Tibial nerve (tissue), 4 donors: Measurements from ENCODE around the gene HES3. TPM values are rescaled to one million over a fixed set of nuclear protein-coding genes. Genes with fewer than 3 reads are reported as not detected.

ENCODE experiments used
- DNase-seq, 2 donors: peaks; one replicate each; pipeline ENCODE4 v3.0.0-alpha.2; 2019; ENCODE audit warnings: low spot score in 2 of 2
- H3K27ac ChIP-seq, 4 donors: fragments of 200-600 bp; sonication (generic) in 3 of 4; one replicate each; pipeline ENCODE4 v1.5.1; 2017 to 2019; ENCODE audit warnings: mild to moderate bottlenecking in 1 of 4
- H3K27me3 ChIP-seq, 2 donors: fragments of 200-600 bp; sonication (generic) in 1 of 2; one replicate each; pipeline versions ENCODE4 v1.5.1 to v1.6.0; 2017 to 2019
- H3K36me3 ChIP-seq, 3 donors: fragments of 200-600 bp; sonication (generic); one replicate each; pipeline ENCODE4 v1.5.1; 2018 to 2019
- H3K4me1 ChIP-seq, 4 donors: fragments of 200-600 bp; sonication (generic) in 3 of 4; one replicate each; pipeline ENCODE4 v1.5.1; 2017 to 2019
- H3K4me3 ChIP-seq, 4 donors: fragments of 200-600 bp; sonication (generic) in 3 of 4; one replicate each; pipeline ENCODE4 v1.5.1; 2017 to 2019; ENCODE audit warnings: mild to moderate bottlenecking in 1 of 4, moderate library complexity in 1 of 4
- H3K9me3 ChIP-seq, 4 donors: fragments of 200-600 bp; sonication (generic) in 3 of 4; one replicate each; pipeline ENCODE4 v1.5.1; 2017 to 2019
- CTCF ChIP-seq, 5 experiments: fragments of 200-600 bp in 3 of 5; fragments of 450-650 bp in 2 of 5; sonication (generic) in 3 of 5; IDR thresholded peaks; one replicate each; pipeline ENCODE4 v1.5.1; 2016 to 2019; ENCODE audit warnings: antibody characterized with exemption in 5 of 5, mild to moderate bottlenecking in 3 of 5, moderate library complexity in 2 of 5
- EP300 ChIP-seq, 2 donors: sonication (generic); formaldehyde crosslinking; IDR thresholded peaks; one replicate each; pipeline ENCODE4 v1.6.1; 2017; ENCODE audit warnings: antibody characterized with exemption in 2 of 2, mild to moderate bottlenecking in 1 of 2
- POLR2A ChIP-seq, 2 donors: fragments of 450-650 bp; IDR thresholded peaks; one replicate each; pipeline ENCODE4 v1.6.1; 2017; ENCODE audit warnings: antibody characterized with exemption in 2 of 2, mild to moderate bottlenecking in 2 of 2, moderate library complexity in 2 of 2
- WGBS, 2 donors: methylation state at CpG; one replicate each; pipeline ENCODE4 v1.1.5; 2018; 5-methylcytosine and 5-hydroxymethylcytosine counted together
- total RNA-seq, 4 donors: library from RNA; depleted of rRNA; stranded (reverse); fragments of >200 nt; gene quantifications; one replicate each; pipeline ENCODE4 v1.1.0, GENCODE V29; 2016

Gene HES3
- total RNA-seq, 4 donors from 2014 or later = not detected

GRCh38 chr1:6207075-6207885, 36.7 kb upstream of the HES3 start:
- no peak for DNase-seq
- Histone ChIP-seq H3K9me3 (no peaks in the 10 kb centered on the region), H3K4me3 (no peak overlapping the region), H3K4me1 (peaks cover 0 to 55% (median 31%) of the 10 kb centered on the region in 4 donors), H3K27me3 (peaks cover 0 to 31% of the 10 kb centered on the region in 2 donors), H3K36me3 (peaks cover 0 to 10% (median 0%) of the 10 kb centered on the region in 3 donors), H3K27ac (no peak overlapping the region)
- 64 to 78% methylated on average over 14 to 19 of the region's 19 CpGs for WGBS, 2 donors
- TF ChIP-seq EP300 (IDR thresholded peaks at IDR 0.05) (no peak), POLR2A (IDR thresholded peaks at IDR 0.05) (no peak), CTCF (IDR thresholded peaks at IDR 0.05) (no peak)

GRCh38 chr1:6207921-6208320, 36.1 kb upstream of the HES3 start:
- WGBS, 2 donors = 70 to 87% methylated on average over 9 to 10 of the region's 10 CpGs
- TF ChIP-seq EP300 (IDR thresholded peaks at IDR 0.05) = no peak
- TF ChIP-seq CTCF (IDR thresholded peaks at IDR 0.05) = no peak
- TF ChIP-seq POLR2A (IDR thresholded peaks at IDR 0.05) = no peak

DNA sequence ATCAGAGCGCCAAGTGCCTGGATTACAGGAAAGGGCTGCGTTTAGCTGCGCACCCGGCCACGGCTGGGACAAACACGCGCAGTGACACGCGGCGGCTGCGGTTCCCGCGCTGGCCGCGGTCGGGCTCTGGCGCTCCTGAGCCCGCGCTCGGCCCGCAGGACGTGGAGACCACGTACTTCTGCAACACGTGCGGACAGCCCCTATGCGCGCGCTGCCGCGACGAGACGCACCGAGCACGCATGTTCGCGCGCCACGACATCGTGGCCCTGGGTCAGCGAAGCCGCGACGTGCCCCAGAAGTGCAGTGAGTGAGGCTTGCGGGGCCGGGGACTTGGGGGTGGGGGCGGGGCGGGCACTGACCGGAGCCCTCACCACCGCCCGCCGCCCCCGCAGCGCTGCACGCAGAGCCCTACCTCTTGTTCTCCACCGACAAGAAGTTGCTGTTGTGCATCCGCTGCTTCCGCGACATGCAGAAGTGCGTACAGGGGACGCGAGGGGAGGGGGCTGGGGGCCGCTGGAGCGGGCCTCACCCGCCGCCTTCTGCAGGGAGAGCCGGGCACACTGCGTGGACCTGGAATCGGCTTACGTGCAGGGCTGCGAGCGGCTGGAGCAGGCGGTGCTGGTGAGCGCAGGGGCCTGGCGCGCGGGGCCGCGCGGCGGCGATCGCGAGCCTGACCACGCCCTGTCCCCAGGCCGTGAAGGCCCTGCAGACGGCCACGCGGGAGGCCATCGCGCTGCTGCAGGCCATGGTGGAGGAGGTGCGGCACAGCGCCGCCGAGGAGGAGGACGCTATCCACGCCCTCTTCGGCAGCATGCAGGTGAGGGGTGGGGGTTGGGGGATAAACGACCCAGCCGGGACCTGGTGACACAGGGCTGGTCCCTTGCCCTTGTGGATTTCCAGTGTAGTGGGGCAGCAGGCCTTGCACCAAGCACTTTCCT, 35.0 kb upstream of the HES3 start:
- Histone ChIP-seq H3K4me3 (peak overlapping the region; percentile 36 to 58 (median 50)), H3K36me3 (peaks cover 0 to 19% (median 0%) of the 10 kb centered on the region in 3 donors), H3K9me3 (no peaks in the 10 kb centered on the region), H3K4me1 (peaks cover 0 to 55% (median 31%) of the 10 kb centered on the region in 4 donors), H3K27me3 (peaks cover 0 to 31% of the 10 kb centered on the region in 2 donors), H3K27ac (no peak overlapping the region)
- 6 to 15% methylated on average over 30 to 56 of the region's 99 CpGs for WGBS, 2 donors
- no peak for DNase-seq
- TF ChIP-seq EP300 (IDR thresholded peaks at IDR 0.05) = no peak
- no peak for TF ChIP-seq POLR2A (IDR thresholded peaks at IDR 0.05)
- peak; percentile 36 to 64 (median 48) for TF ChIP-seq CTCF (IDR thresholded peaks at IDR 0.05)

More at GRCh38 chr1:6207921-6208320, 36.1 kb upstream of the HES3 start:
- peaks cover 0 to 55% (median 31%) of the 10 kb centered on the region in 4 donors for H3K4me1 ChIP-seq
- H3K4me3 ChIP-seq = no peak overlapping the region
- H3K9me3 ChIP-seq = no peaks in the 10 kb centered on the region
- peaks cover 0 to 17% (median 0%) of the 10 kb centered on the region in 3 donors for H3K36me3 ChIP-seq
- DNase-seq = no peak
- peaks cover 0 to 31% of the 10 kb centered on the region in 2 donors for H3K27me3 ChIP-seq
- no peak overlapping the region for H3K27ac ChIP-seq

DNA sequence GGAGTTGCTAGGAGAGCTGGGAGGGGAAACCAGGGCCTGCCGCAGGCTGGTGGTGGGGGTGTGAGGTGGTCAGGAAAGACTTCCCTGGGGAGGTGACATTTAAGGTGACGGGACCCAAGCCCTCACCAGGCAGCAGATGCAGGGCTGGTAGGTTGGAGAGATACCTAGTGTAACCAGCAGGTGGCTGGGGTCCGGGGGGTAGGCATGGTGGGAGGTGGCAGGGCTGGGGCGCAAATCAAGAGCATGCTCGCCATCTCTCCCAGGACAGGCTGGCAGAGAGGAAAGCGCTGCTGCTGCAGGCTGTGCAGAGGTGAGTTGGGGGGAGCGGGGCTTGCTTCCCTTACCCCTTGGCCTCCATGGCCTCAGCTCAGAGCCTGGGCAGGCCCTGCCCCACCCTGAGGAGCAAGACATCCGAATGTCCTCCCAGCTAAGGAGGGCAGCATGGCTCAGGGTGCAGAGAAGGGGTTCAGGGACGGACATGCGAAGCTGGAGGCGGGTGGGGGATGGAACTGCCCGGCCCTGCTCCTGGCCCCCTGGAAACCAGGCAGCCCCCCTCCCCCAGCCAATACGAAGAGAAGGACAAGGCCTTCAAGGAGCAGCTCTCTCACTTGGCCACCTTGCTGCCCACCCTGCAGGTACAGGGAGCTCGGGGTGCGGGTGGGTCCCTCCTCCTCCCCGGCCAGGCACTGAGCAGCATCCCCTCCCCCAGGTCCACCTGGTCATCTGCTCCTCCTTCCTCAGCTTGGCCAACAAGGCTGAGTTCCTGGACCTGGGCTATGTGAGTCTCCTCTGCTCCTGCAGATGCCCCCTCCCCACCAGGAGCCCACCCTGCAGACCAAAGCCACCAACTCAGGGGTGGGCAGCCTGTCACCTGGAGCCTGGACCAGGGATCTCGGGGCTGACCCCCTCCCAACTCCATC, 34.1 kb upstream of the HES3 start:
- H3K27me3 ChIP-seq = peaks cover 0 to 31% of the 10 kb centered on the region in 2 donors
- H3K9me3 ChIP-seq = no peaks in the 10 kb centered on the region
- H3K4me3 ChIP-seq = peak overlapping the region in 2 of 4 donors; percentile 47 to 54
- 82 to 83% methylated on average over 13 to 17 of the region's 17 CpGs for WGBS, 2 donors
- no peak for TF ChIP-seq EP300 (IDR thresholded peaks at IDR 0.05)
- TF ChIP-seq CTCF (IDR thresholded peaks at IDR 0.05) = no peak
- no peak for TF ChIP-seq POLR2A (IDR thresholded peaks at IDR 0.05)
- H3K27ac ChIP-seq = no peak overlapping the region
- H3K4me1 ChIP-seq = peaks cover 0 to 50% (median 30%) of the 10 kb centered on the region in 4 donors
- DNase-seq = no peak
- peaks cover 0 to 19% (median 0%) of the 10 kb centered on the region in 3 donors for H3K36me3 ChIP-seq
